B cell (primary cell): Measurements from ENCODE around the gene C1orf226. TPM values are rescaled to one million over a fixed set of nuclear protein-coding genes. Genes with fewer than 3 reads are reported as not detected.

Experiments
- ATAC-seq: fragments of 200-7000 bp; cut with Tn5 transposase; one replicate; pipeline ENCODE4 v1.10.0; 2021; ENCODE audit warnings: low read depth, mild to moderate bottlenecking, moderate number of reproducible peaks, moderate library complexity
- CTCF ChIA-PET: fragments of 350-600 bp; sonication (Branson Sonifier 250); formaldehyde crosslinking; loops from one replicate; lab custom pipeline; 2021; ENCODE audit warnings: antibody characterized with exemption, inconsistent platforms; lab: Charles Lee
- POLR2A ChIA-PET: fragments of 350-600 bp; sonication (Branson Sonifier 250); formaldehyde crosslinking; loops from one replicate; lab custom pipeline; 2021; ENCODE audit warnings: antibody characterized with exemption; lab: Charles Lee
- DNase-seq: peaks from one replicate; pipeline ENCODE4 v3.0.0; 2013
- H2AFZ ChIP-seq: 2 replicates; pipeline ENCODE4 v1.6.1; 2012; ENCODE audit warnings: mild to moderate bottlenecking, low read depth, low read length; ENCODE audit not compliant: insufficient read depth, poor library complexity, severe bottlenecking
- H3K27ac ChIP-seq, 2 donors: 1 replicate in 1 of 2; 2 replicates in 1 of 2; pipeline ENCODE4 v1.5.1; 2012 to 2013; ENCODE audit warnings: low read length in 2 of 2, mild to moderate bottlenecking in 2 of 2, moderate library complexity in 1 of 2
- H3K27me3 ChIP-seq, 4 experiments: fragments of 200-600 bp in 1 of 4; sonication (generic) in 1 of 4; replicated peaks in 1 of 4; 1 replicate in 2 of 4; 2 replicates in 2 of 4; pipeline versions ENCODE4 v1.6.1 to v1.7.0; 2013 to 2016; ENCODE audit warnings: low read length in 3 of 4, mild to moderate bottlenecking in 2 of 4, mixed read lengths in 1 of 4, moderate library complexity in 1 of 4; ENCODE audit not compliant: insufficient read depth in 4 of 4, control insufficient read depth in 3 of 4; ENCODE audit errors: control extremely low read depth in 1 of 4
- H3K36me3 ChIP-seq, 2 experiments: replicated peaks in 1 of 2; 1 replicate in 1 of 2; 2 replicates in 1 of 2; pipeline versions ENCODE4 v1.6.1 to v1.7.1; 2013; ENCODE audit warnings: low read length in 1 of 2; ENCODE audit not compliant: insufficient read depth in 2 of 2, control insufficient read depth in 1 of 2; ENCODE audit errors: control extremely low read depth in 1 of 2, extremely low read depth in 1 of 2
- H3K4me1 ChIP-seq, 2 donors: fragments of 200-600 bp in 1 of 2; sonication (generic) in 1 of 2; 1 replicate in 1 of 2; 2 replicates in 1 of 2; pipeline versions ENCODE4 v1.5.1 to v1.6.1; 2013 to 2017; ENCODE audit warnings: low read length in 2 of 2; ENCODE audit not compliant: control insufficient read depth in 2 of 2, insufficient read depth in 2 of 2
- H3K4me2 ChIP-seq: replicated peaks from 2 replicates; pipeline ENCODE3; 2012; ENCODE audit warnings: mild to moderate bottlenecking, low read depth, low read length; ENCODE audit not compliant: poor library complexity, severe bottlenecking
- H3K4me3 ChIP-seq, 5 experiments: fragments of 200-600 bp in 1 of 5; sonication (generic) in 1 of 5; 1 replicate in 3 of 5; 2 replicates in 2 of 5; pipeline versions ENCODE4 v1.5.1 to v1.7.0; 2011 to 2016; ENCODE audit warnings: low read length in 4 of 5, mild to moderate bottlenecking in 4 of 5, low read depth in 2 of 5, control low read depth in 1 of 5, moderate library complexity in 1 of 5; ENCODE audit not compliant: insufficient read depth in 1 of 5; ENCODE audit errors: control extremely low read depth in 1 of 5, extremely low read depth in 1 of 5
- H3K79me2 ChIP-seq: fragments of 200-600 bp; sonication (generic); one replicate; pipeline ENCODE4 v1.6.0; 2016; ENCODE audit warnings: low read length; ENCODE audit not compliant: control insufficient read depth, insufficient read depth
- H3K9ac ChIP-seq: fragments of 200-600 bp; sonication (generic); 2 replicates; pipeline ENCODE4 v1.6.1; 2017; ENCODE audit warnings: mild to moderate bottlenecking, low read length, moderate library complexity
- H3K9me3 ChIP-seq, 3 donors: one replicate each; pipeline versions ENCODE4 v1.6.1 to v1.7.1; 2013; ENCODE audit warnings: low read length in 2 of 3; ENCODE audit not compliant: control insufficient read depth in 2 of 3, insufficient read depth in 1 of 3; ENCODE audit errors: control extremely low read depth in 1 of 3
- H4K20me1 ChIP-seq: 2 replicates; pipeline ENCODE4 v1.6.0; 2012; ENCODE audit warnings: mild to moderate bottlenecking, low read length; ENCODE audit not compliant: insufficient read depth, control insufficient read depth, poor library complexity, severe bottlenecking
- H3K27ac Mint-ChIP-seq: one replicate; pipeline ENCODE4 v1.8.0; 2021; ENCODE audit warnings: mixed read lengths
- H3K27me3 Mint-ChIP-seq: one replicate; pipeline ENCODE4 v1.8.0; 2021; ENCODE audit warnings: mixed read lengths
- H3K4me1 Mint-ChIP-seq: one replicate; pipeline ENCODE4 v1.8.0; 2021; ENCODE audit warnings: mixed read lengths
- H3K4me3 Mint-ChIP-seq: one replicate; pipeline ENCODE4 v1.8.0; 2021; ENCODE audit warnings: mixed read lengths
- H3K9me3 Mint-ChIP-seq: one replicate; pipeline ENCODE4 v1.8.0; 2022; ENCODE audit warnings: mixed read lengths; ENCODE audit not compliant: insufficient read depth
- EZH2 ChIP-seq: IDR thresholded peaks from 2 replicates; pipeline ENCODE4 v1.6.1; 2012; ENCODE audit warnings: borderline replicate concordance, low read depth, mild to moderate bottlenecking, moderate library complexity, low read length; ENCODE audit not compliant: insufficient read depth, poor library complexity, severe bottlenecking
- WGBS: methylation state at CpG from one replicate; pipeline ENCODE4 v1.1.5; 2013; ENCODE audit warnings: missing lambda C conversion rate; ENCODE audit not compliant: insufficient coverage; 5-methylcytosine and 5-hydroxymethylcytosine counted together
- intact Hi-C: fragments of 100-400 bp; cut with micrococcal nuclease; formaldehyde crosslinking; loops from one replicate; pipeline ENCODE4 v1.10.0; 2022
- polyA plus RNA-seq: library from polyadenylated mRNA; depleted of rRNA; stranded (reverse); fragments of >200 nt; gene quantifications from 2 replicates; pipeline ENCODE4 v1.2.3, GENCODE V29; 2012
- total RNA-seq, 2 donors: library from RNA; stranded (reverse); fragments of 120-200 nt in 1 of 2; gene quantifications; 1 replicate in 1 of 2; 2 replicates in 1 of 2; pipeline versions ENCODE4 v1.2.3 to v1.2.4, GENCODE V29; 2013 to 2022
- TF ChIP-seq, protein P1 (sequence below): fragments of 200-600 bp; IDR thresholded peaks from one replicate; pipeline ENCODE4 v1.8.0; 2022; ENCODE audit warnings: antibody characterized with exemption, mild to moderate bottlenecking

The C1orf226 gene
- total and polyA plus RNA-seq, 2 donors (not counting 1 experiment from before 2014, with no cell fraction given) = 0.01 to 0.10 TPM

- no peak overlapping the region for H2AFZ ChIP-seq
- WGBS = 100% methylated on average over 1 of the region's 5 CpGs
- CTCF ChIA-PET = no interaction called here
Measured at GRCh38 chr1:162404550-162405160, 23.1 kb downstream of the C1orf226 start.

DNA sequence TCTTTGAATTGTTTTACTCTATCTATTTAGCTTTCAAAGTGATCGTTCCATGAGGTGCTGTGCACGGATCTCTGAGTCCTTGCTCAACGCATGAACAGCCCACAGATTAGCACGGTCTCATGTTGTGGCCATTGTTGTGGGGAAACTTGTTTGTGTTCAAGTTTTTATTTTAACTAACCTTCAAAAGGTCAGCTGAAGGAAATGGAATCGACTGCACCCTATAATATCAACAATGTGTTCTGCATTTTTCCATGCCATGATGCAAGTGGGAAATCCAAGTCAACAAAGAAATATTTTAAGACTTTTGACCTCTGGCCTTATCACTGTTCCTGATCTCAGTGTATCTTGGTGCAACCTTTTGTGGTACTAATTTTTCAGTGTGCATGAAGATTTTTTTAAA is 24.3 kb downstream of the C1orf226 start:
- Histone ChIP-seq H2AFZ (no peak overlapping the region), H3K27ac (no peak overlapping the region), H3K4me2 (no peak overlapping the region), H3K79me2 (no peaks in the 10 kb centered on the region), H3K4me1 (no peaks in the 10 kb centered on the region), H3K9ac (no peak overlapping the region), H3K9me3 (no peaks in the 10 kb centered on the region), H3K27me3 (no peaks in the 10 kb centered on the region), H3K4me3 (no peak overlapping the region), H4K20me1 (no peaks in the 10 kb centered on the region), H3K36me3 (no peaks in the 10 kb centered on the region)
- no peak for ATAC-seq
- CTCF ChIA-PET = no interaction called here
- no peak for DNase-seq
- intact Hi-C loops = no loop called here
- Mint-ChIP-seq H3K27me3 (peaks cover 30% of the 10 kb centered on the region), H3K4me1 (no peaks in the 10 kb centered on the region), H3K27ac (no peak overlapping the region), H3K4me3 (no peak overlapping the region), H3K9me3 (no peaks in the 10 kb centered on the region)
- POLR2A ChIA-PET = no interaction called here
- no CpG with 5 or more reads among the region's 5 CpGs for WGBS
- TF ChIP-seq EZH2 = no peak
- TF ChIP-seq, protein P1, sequence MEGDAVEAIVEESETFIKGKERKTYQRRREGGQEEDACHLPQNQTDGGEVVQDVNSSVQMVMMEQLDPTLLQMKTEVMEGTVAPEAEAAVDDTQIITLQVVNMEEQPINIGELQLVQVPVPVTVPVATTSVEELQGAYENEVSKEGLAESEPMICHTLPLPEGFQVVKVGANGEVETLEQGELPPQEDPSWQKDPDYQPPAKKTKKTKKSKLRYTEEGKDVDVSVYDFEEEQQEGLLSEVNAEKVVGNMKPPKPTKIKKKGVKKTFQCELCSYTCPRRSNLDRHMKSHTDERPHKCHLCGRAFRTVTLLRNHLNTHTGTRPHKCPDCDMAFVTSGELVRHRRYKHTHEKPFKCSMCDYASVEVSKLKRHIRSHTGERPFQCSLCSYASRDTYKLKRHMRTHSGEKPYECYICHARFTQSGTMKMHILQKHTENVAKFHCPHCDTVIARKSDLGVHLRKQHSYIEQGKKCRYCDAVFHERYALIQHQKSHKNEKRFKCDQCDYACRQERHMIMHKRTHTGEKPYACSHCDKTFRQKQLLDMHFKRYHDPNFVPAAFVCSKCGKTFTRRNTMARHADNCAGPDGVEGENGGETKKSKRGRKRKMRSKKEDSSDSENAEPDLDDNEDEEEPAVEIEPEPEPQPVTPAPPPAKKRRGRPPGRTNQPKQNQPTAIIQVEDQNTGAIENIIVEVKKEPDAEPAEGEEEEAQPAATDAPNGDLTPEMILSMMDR = no peak

More at GRCh38 chr1:162404550-162405160, 23.1 kb downstream of the C1orf226 start:
- no peaks in the 10 kb centered on the region for H3K9me3 Mint-ChIP-seq
- H3K9me3 ChIP-seq = no peaks in the 10 kb centered on the region
- intact Hi-C loops = no loop called here
- H4K20me1 ChIP-seq = no peaks in the 10 kb centered on the region
- no peaks in the 10 kb centered on the region for H3K4me1 Mint-ChIP-seq
- no peaks in the 10 kb centered on the region for H3K4me1 ChIP-seq
- DNase-seq (no peak), ATAC-seq (no peak)
- no peaks in the 10 kb centered on the region for H3K27me3 ChIP-seq
- H3K4me3 Mint-ChIP-seq = no peak overlapping the region
- TF ChIP-seq, protein P1 = no peak
- TF ChIP-seq EZH2 = no peak
- H3K27ac Mint-ChIP-seq = no peak overlapping the region
- H3K36me3 ChIP-seq = no peaks in the 10 kb centered on the region
- no peak overlapping the region for H3K27ac ChIP-seq
- H3K4me2 ChIP-seq = no peak overlapping the region
- H3K27me3 Mint-ChIP-seq = peaks cover 30% of the 10 kb centered on the region
- H3K9ac ChIP-seq = no peak overlapping the region
- H3K4me3 ChIP-seq = no peak overlapping the region
- POLR2A ChIA-PET = no interaction called here
- no peaks in the 10 kb centered on the region for H3K79me2 ChIP-seq
